HCT116 (cell line): ENCODE measurements around the gene MFRP. TPM values are rescaled to one million over a fixed set of nuclear protein-coding genes. Genes with fewer than 3 reads are reported as not detected.

Experiments
- ATAC-seq: fragments of 200-7000 bp; cut with Tn5 transposase; 2 replicates; pipeline ENCODE4 v1.9.1; 2020; ENCODE audit warnings: mild to moderate bottlenecking, moderate library complexity
- BruUV-seq: library from RNA; stranded (reverse); fragments of 400-500 nt; replicated peaks from 2 replicates; lab custom pipeline; 2021; lab: Mats Ljungman, UMichigan
- CTCF ChIA-PET: fragments of 300-600 bp; sonication (Branson Sonifier 250); formaldehyde crosslinking; loops from one replicate; lab custom pipeline; 2021; ENCODE audit warnings: antibody characterized with exemption; lab: Charles Lee
- POLR2A ChIA-PET: fragments of 300-600, 350-600 bp; sonication (Branson Sonifier 250); formaldehyde crosslinking; loops from one replicate; lab custom pipeline; 2021; ENCODE audit warnings: antibody characterized with exemption; lab: Charles Lee
- RAD21 ChIA-PET, 2 experiments: fragments of 300-600 bp; sonication (Branson Sonifier 250); formaldehyde crosslinking; loops; one replicate each; lab custom pipeline; 2023; ENCODE audit warnings: low total read pairs in 2 of 2; ENCODE audit not compliant: uncharacterized antibody in 2 of 2, unreplicated experiment in 2 of 2, low non-redundant PET in 1 of 2; lab: Charles Lee
- DNase-seq: peaks from one replicate; pipeline ENCODE4 v3.0.0-alpha.2; 2010; ENCODE audit warnings: low read depth, low spot score
- H2AFZ ChIP-seq: fragments of 200-600 bp; shearing (Covaris generic), sonication (generic); 2 replicates; pipeline ENCODE4 v1.6.1; 2017; ENCODE audit warnings: low read depth, mixed run types, mixed read lengths, antibody characterized with exemption, low read length; ENCODE audit not compliant: poor library complexity, severe bottlenecking
- H3K27ac ChIP-seq: 2 replicates; pipeline ENCODE4 v1.5.1; 2012; ENCODE audit warnings: low read depth, low read length
- H3K27me3 ChIP-seq: fragments of 200-600 bp; sonication (generic); 2 replicates; pipeline ENCODE4 v1.6.1; 2016; ENCODE audit warnings: mixed run types, low read length, mixed read lengths; ENCODE audit not compliant: insufficient read depth
- H3K36me3 ChIP-seq, 2 experiments: fragments of 200-500 bp in 1 of 2; fragments of 200-600 bp in 1 of 2; sonication (Bioruptor generic) in 1 of 2; sonication (generic) in 1 of 2; 2 replicates each; pipeline versions ENCODE4 v1.5.1 to v1.6.1; 2014 to 2016; ENCODE audit warnings: low read length in 2 of 2, inconsistent platforms in 1 of 2, mixed read lengths in 1 of 2, mixed run types in 1 of 2; ENCODE audit not compliant: insufficient read depth in 2 of 2, control insufficient read depth in 1 of 2
- H3K4me1 ChIP-seq, 2 experiments: fragments of 200-600 bp in 1 of 2; sonication (generic) in 1 of 2; 2 replicates each; pipeline versions ENCODE4 v1.5.1 to v1.6.1; 2012 to 2017; ENCODE audit warnings: low read length in 2 of 2, inconsistent platforms in 1 of 2, mild to moderate bottlenecking in 1 of 2, mixed read lengths in 1 of 2, mixed run types in 1 of 2, moderate library complexity in 1 of 2; ENCODE audit not compliant: insufficient read depth in 2 of 2, control insufficient read depth in 1 of 2
- H3K4me2 ChIP-seq: fragments of 200-600 bp; sonication (generic); 2 replicates; pipeline ENCODE4 v1.6.1; 2017; ENCODE audit warnings: mixed run types, low read length, mixed read lengths
- H3K4me3 ChIP-seq, 2 experiments: fragments of 200-600 bp in 1 of 2; sonication (generic) in 1 of 2; replicated peaks in 1 of 2; 2 replicates each; pipeline ENCODE4 v1.5.1; 2011 to 2016; ENCODE audit warnings: low read length in 2 of 2, control low read depth in 1 of 2, low read depth in 1 of 2, mild to moderate bottlenecking in 1 of 2, mixed read lengths in 1 of 2, mixed run types in 1 of 2
- H3K79me2 ChIP-seq: fragments of 200-600 bp; sonication (generic); 2 replicates; pipeline ENCODE4 v1.6.1; 2017; ENCODE audit warnings: mild to moderate bottlenecking, mixed run types, low read length, moderate library complexity, mixed read lengths; ENCODE audit not compliant: insufficient read depth
- H3K9ac ChIP-seq: fragments of 200-600 bp; sonication (generic); 2 replicates; pipeline ENCODE4 v1.6.1; 2016; ENCODE audit warnings: low read length, mixed read lengths
- H3K9me2 ChIP-seq: fragments of 200-600 bp; sonication (generic), shearing (Covaris generic); 2 replicates; pipeline ENCODE4 v1.6.1; 2017; ENCODE audit warnings: mixed run types, mild to moderate bottlenecking, moderate library complexity; ENCODE audit not compliant: insufficient read depth
- H3K9me3 ChIP-seq, 2 experiments: fragments of 200-500 bp in 1 of 2; fragments of 200-600 bp in 1 of 2; sonication (Bioruptor generic) in 1 of 2; sonication (generic) in 1 of 2; 2 replicates each; pipeline ENCODE4 v1.6.1; 2014 to 2017; ENCODE audit warnings: low read length in 2 of 2, mixed read lengths in 2 of 2, inconsistent platforms in 1 of 2, low read depth in 1 of 2, mild to moderate bottlenecking in 1 of 2, mixed run types in 1 of 2, moderate library complexity in 1 of 2; ENCODE audit not compliant: control insufficient read depth in 1 of 2, insufficient read depth in 1 of 2
- H4K20me1 ChIP-seq: fragments of 200-600 bp; sonication (generic), shearing (Covaris generic); 2 replicates; pipeline ENCODE4 v1.6.1; 2017; ENCODE audit warnings: mixed run types, mild to moderate bottlenecking, moderate library complexity; ENCODE audit not compliant: insufficient read depth
- CEBPB ChIP-seq: IDR thresholded peaks from 2 replicates; pipeline ENCODE4 v1.6.1; 2012; ENCODE audit warnings: low read depth
- CTCF ChIP-seq, 3 experiments: fragments of 200-600 bp in 1 of 3; sonication (generic) in 1 of 3; IDR thresholded peaks in 2 of 3; conservative IDR thresholded peaks in 1 of 3; 2 replicates each; pipeline ENCODE4 v1.5.1; 2012 to 2017; ENCODE audit warnings: low read depth in 2 of 3, low read length in 2 of 3, antibody characterized with exemption in 1 of 3, borderline replicate concordance in 1 of 3, control low read depth in 1 of 3, mild to moderate bottlenecking in 1 of 3, mixed read lengths in 1 of 3, mixed run types in 1 of 3, moderate library complexity in 1 of 3; ENCODE audit not compliant: insufficient read depth in 1 of 3
- ELF1 ChIP-seq: IDR thresholded peaks from 2 replicates; pipeline ENCODE4 v1.6.1; 2012; ENCODE audit warnings: low read depth, borderline replicate concordance
- EZH2 ChIP-seq: fragments of 200-600 bp; sonication (generic); IDR thresholded peaks from 2 replicates; pipeline ENCODE4 v1.6.1; 2017; ENCODE audit warnings: antibody characterized with exemption, mixed run types
- FOSL1 ChIP-seq: IDR thresholded peaks from 2 replicates; pipeline ENCODE4 v1.6.1; 2012; ENCODE audit warnings: low read depth
- POLR2AphosphoS5 ChIP-seq: IDR thresholded peaks from 2 replicates; pipeline ENCODE4 v1.6.1; 2011; ENCODE audit warnings: mild to moderate bottlenecking, low read depth, low read length, moderate library complexity
- RAD21 ChIP-seq: IDR thresholded peaks from 2 replicates; pipeline ENCODE4 v1.6.1; 2012; ENCODE audit warnings: low read depth, mild to moderate bottlenecking
- TCF7L2 ChIP-seq: IDR thresholded peaks from 2 replicates; pipeline ENCODE4 v1.7.0; 2011; ENCODE audit warnings: borderline replicate concordance, inconsistent platforms; ENCODE audit not compliant: insufficient read depth, insufficient read length; ENCODE audit errors: extremely low read depth
- intact Hi-C: fragments of 100-400 bp; cut with micrococcal nuclease; formaldehyde crosslinking; loops from 2 replicates; pipeline ENCODE4 v1.10.0; 2022
- total RNA-seq: library from RNA; stranded (reverse); gene quantifications from one replicate; pipeline ENCODE4 v1.2.1, GENCODE V29; 2021; ENCODE audit not compliant: unreplicated experiment

MFRP gene
- total RNA-seq, 1 experiment from 2014 or later, result not detected

GRCh38 chr11:119309953-119310681 lies 36.4 kb downstream of the MFRP start:
- CTCF ChIA-PET, result interaction anchor here (1.1 kb wide), 1 partner anchor 28 kb away, joined by 3 read pairs; no protein-coding TSS in a partner anchor

More at GRCh38 chr11:119309953-119310681, 36.4 kb downstream of the MFRP start:
- ChIA-PET RAD21 (no interaction called here), POLR2A (no interaction called here)
- no peaks in the 10 kb centered on the region for H3K9me2 ChIP-seq
- intact Hi-C loops, result no loop called here
- no peak overlapping the region for H3K4me2 ChIP-seq
- ATAC-seq, result 0 out of 2 replicates have a peak, but pooled peaks have one; percentile 20
- no peaks in the 10 kb centered on the region for H4K20me1 ChIP-seq
- no peak overlapping the region for H3K9ac ChIP-seq
- DNase-seq, result no peak
- H3K9me3 ChIP-seq, result no peaks in the 10 kb centered on the region
- H3K79me2 ChIP-seq, result no peaks in the 10 kb centered on the region
- H2AFZ ChIP-seq, result no peak overlapping the region
- H3K27ac ChIP-seq, result no peak overlapping the region
- BruUV-seq, result no TSS peak
- peaks cover 2 to 3% of the 10 kb centered on the region in 2 experiments for H3K4me1 ChIP-seq
- TF ChIP-seq FOSL1, result no peak
- TF ChIP-seq ELF1, result no peak
- TF ChIP-seq RAD21, result no peak
- TF ChIP-seq CEBPB, result no peak
- no peak for TF ChIP-seq POLR2AphosphoS5
- no peak for TF ChIP-seq CTCF (IDR thresholded peaks at IDR 0.05 in 2 of 3, conservative IDR thresholded peaks at IDR 0.05 in 1 of 3; ENCODE audit: borderline replicate concordance in 1 of 3, insufficient read depth in 1 of 3, low read depth in 2 of 3, low read length in 2 of 3)
- TF ChIP-seq EZH2, result no peak
- no peak for TF ChIP-seq TCF7L2
- H3K36me3 ChIP-seq, result peaks cover 0 to 11% of the 10 kb centered on the region in 2 experiments; a peak in 3 of 4 replicates
- H3K27me3 ChIP-seq, result no peaks in the 10 kb centered on the region
- no peak overlapping the region for H3K4me3 ChIP-seq
